Measurements from ENCODE around the gene ABHD1.

ABHD1 gene

GRCh38 chr2:27086724-27087593 is 36.7 kb upstream of the ABHD1 start, which contains the start of gene KHK:
KHK (plus strand) TSS chr2:27086772; CDS start chr2:27087260, 488 bp downstream.
- DNase-seq (ENCODE audit: low spot score), result no peak

- no peak for DNase-seq (ENCODE audit: low spot score)
These were observed 35.7 kb upstream of the ABHD1 start for GRCh38 chr2:27087823-27088410.

DNA sequence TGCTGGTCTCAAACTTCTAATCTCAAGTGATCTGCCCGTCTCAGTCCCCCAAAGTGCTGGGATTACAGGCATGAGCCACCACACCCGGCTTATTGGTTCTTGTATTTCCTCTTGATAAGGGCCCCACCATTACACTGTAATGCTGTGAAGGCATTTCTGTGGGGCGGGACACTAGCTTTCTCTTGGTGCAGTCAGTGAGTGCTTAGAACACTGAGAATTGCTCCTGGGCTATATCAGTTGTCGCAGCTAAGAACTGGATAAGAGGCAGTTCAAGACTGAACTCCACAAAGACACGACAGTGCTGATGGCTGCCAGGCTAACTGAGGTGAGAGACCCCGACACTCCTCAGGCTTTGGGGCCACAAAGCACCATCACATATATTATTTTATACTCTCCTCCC is 35.0 kb upstream of the ABHD1 start:
- DNase-seq (ENCODE audit: low spot score), result no peak

GRCh38 chr2:27089111-27089954 is 34.3 kb upstream of the ABHD1 start:
- DNase-seq (ENCODE audit: low spot score), result no peak

GRCh38 chr2:27091746-27092695 is 31.6 kb upstream of the ABHD1 start:
- no peak for DNase-seq (ENCODE audit: low spot score)

DNA sequence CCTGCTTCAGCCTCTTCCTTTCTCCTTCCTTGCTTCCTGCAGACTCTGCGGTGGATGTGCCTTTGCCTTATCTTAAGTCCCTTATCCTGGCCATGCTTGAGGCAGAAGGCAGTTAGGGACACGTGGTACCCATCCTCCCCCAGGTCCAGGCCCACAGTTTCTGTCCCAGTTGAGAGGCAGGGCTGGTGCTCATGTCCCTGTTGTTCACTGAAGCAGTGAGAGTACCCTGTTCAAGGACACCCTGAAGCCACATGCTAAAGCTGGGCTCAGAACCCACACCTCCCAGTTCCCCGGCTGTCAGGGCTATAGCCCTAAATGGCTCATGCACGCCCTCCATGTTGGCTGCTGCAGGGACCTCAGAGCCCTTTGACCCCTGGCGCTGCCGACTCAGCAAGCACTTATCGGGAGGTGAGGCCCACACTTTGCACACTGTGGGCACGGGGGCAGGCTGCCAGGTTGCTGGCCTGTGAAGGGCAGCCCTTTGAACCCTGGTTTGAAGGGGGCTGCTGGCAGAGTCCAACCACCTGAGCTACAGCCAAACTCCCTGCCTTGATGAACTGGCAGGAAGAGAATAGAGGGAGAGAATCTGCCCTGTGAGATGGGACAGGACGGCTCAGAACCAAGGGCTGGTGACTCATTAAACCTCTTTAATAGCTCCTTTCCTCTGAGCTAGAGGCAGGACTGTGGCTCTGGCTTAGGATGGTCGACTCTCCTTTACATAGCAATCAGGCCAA is 30.8 kb upstream of the ABHD1 start:
- DNase-seq (ENCODE audit: low spot score), result no peak

- no peak for DNase-seq (ENCODE audit: low spot score)
These were observed 29.9 kb upstream of the ABHD1 start for GRCh38 chr2:27093430-27094352.

DNA sequence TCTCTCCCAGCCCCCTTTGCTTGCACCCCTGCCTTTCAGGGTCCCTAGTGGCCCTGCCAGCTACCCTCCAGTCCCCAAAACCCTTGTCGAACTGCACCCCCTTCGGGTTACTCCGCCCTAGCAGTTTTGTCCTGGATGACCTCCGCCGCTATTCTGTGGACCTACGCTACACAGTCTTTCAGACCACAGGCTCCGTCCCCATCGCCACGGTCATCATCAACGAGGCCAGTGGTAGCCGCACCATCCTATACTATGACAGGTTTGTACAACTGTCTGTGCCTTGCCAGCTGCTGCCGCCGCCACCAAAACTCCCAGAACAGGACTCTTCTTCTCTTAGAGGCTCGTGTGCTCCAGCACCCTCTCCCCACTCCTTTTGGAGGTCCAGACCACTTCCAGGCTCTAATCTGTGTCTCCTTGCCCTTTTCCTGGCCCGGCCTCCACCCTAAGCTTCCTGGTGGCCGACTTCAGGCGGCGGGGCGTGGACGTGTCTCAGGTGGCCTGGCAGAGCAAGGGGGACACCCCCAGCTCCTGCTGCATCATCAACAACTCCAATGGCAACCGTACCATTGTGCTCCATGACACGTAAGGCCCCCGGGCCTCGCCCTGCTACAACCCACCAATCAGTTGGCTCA is 29.1 kb upstream of the ABHD1 start:
- no peak for DNase-seq (ENCODE audit: low spot score)

GRCh38 chr2:27095427-27095744 is 28.2 kb upstream of the ABHD1 start:
- DNase-seq (ENCODE audit: low spot score), result no peak

- DNase-seq (ENCODE audit: low spot score), result peak; percentile 79
These were observed 27.6 kb upstream of the ABHD1 start for GRCh38 chr2:27095745-27096651.

- no peak for DNase-seq (ENCODE audit: low spot score)
These were observed 26.8 kb upstream of the ABHD1 start for GRCh38 chr2:27096748-27097297.

DNA sequence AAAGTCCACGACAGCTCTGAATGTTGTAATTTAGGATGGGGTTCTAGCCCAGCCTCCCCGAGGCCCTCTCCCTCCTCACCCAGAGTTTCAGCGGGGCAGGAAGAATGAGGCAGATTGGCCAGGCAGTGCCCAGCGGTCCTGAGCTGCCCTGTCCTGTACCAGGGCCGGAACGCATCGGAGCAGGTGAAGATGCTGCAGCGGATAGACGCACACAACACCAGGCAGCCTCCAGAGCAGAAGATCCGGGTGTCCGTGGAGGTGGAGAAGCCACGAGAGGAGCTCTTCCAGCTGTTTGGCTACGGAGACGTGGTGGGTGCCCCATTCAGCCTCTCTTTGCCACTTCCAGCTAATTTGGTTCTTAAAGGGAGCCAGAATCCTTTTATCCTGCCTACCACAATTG is 26.3 kb upstream of the ABHD1 start:
- no peak for DNase-seq (ENCODE audit: low spot score)

- no peak for DNase-seq (ENCODE audit: low spot score)
These were observed 24.2 kb upstream of the ABHD1 start for GRCh38 chr2:27099334-27099955.

- DNase-seq (ENCODE audit: low spot score), result no peak
These were observed 23.6 kb upstream of the ABHD1 start for GRCh38 chr2:27100036-27100435.

- DNase-seq (ENCODE audit: low spot score), result no peak
These were observed 21.3 kb upstream of the ABHD1 start for GRCh38 chr2:27102329-27102728.

- DNase-seq (ENCODE audit: low spot score), result no peak
These were observed 17.6 kb upstream of the ABHD1 start for GRCh38 chr2:27105981-27106380.

GRCh38 chr2:27108221-27108620 is 15.4 kb upstream of the ABHD1 start:
- DNase-seq (ENCODE audit: low spot score), result no peak

Data from germinal center (tissue), 1 donor.